Keratinocyte (primary cell): ENCODE data around the gene CYP2R1. TPM values are rescaled to one million over a fixed set of nuclear protein-coding genes. Genes with fewer than 3 reads are reported as not detected.

ENCODE experiments used
- DNase-seq: peaks from one replicate; pipeline ENCODE4 v3.0.0-alpha.2; 2011; ENCODE audit warnings: low read depth, missing footprints, low spot score
- FAIRE-seq: peaks from 2 replicates; lab custom pipeline; 2011; peaks lifted over from hg19 to GRCh38; lab: Jason Lieb, UNC
- H2AFZ ChIP-seq: 2 replicates; pipeline ENCODE4 v1.6.0; 2012; ENCODE audit warnings: low read length, control low read depth, inconsistent platforms; ENCODE audit not compliant: control insufficient read depth
- H3K27ac ChIP-seq: 2 replicates; pipeline ENCODE4 v1.5.1; 2011; ENCODE audit warnings: low read length; ENCODE audit not compliant: control insufficient read depth, insufficient read depth
- H3K27me3 ChIP-seq: 3 replicates; pipeline ENCODE4 v1.6.0; 2011; ENCODE audit warnings: low read length; ENCODE audit not compliant: control insufficient read depth, insufficient read depth; ENCODE audit errors: extremely low read depth
- H3K36me3 ChIP-seq, 2 experiments: 2 replicates in 1 of 2; 3 replicates in 1 of 2; pipeline ENCODE4 v1.5.1; 2011; ENCODE audit warnings: low read length in 2 of 2, mild to moderate bottlenecking in 1 of 2; ENCODE audit not compliant: control insufficient read depth in 2 of 2, insufficient read depth in 2 of 2; ENCODE audit errors: extremely low read depth in 1 of 2
- H3K4me1 ChIP-seq: 3 replicates; pipeline ENCODE4 v1.5.1; 2011; ENCODE audit warnings: low read length; ENCODE audit not compliant: control insufficient read depth, insufficient read depth; ENCODE audit errors: extremely low read depth
- H3K4me2 ChIP-seq: 3 replicates; pipeline ENCODE4 v1.6.0; 2011; ENCODE audit warnings: low read depth, low read length; ENCODE audit not compliant: control insufficient read depth, insufficient read depth; ENCODE audit errors: extremely low read depth
- H3K4me3 ChIP-seq, 3 experiments: fragments of 200-600 bp in 1 of 3; sonication (generic) in 1 of 3; 2 replicates in 2 of 3; 3 replicates in 1 of 3; pipeline ENCODE4 v1.5.1; 2011 to 2016; ENCODE audit warnings: low read length in 3 of 3, mild to moderate bottlenecking in 3 of 3, control low read depth in 2 of 3, inconsistent platforms in 1 of 3, low read depth in 1 of 3, mixed read lengths in 1 of 3, mixed run types in 1 of 3, moderate library complexity in 1 of 3; ENCODE audit not compliant: control insufficient read depth in 2 of 3, insufficient read depth in 2 of 3; ENCODE audit errors: extremely low read depth in 1 of 3
- H3K79me2 ChIP-seq: 2 replicates; pipeline ENCODE4 v1.6.0; 2012; ENCODE audit warnings: low read length; ENCODE audit not compliant: control insufficient read depth, insufficient read depth
- H3K9ac ChIP-seq: 3 replicates; pipeline ENCODE4 v1.6.0; 2011; ENCODE audit warnings: low read length; ENCODE audit not compliant: control insufficient read depth, insufficient read depth; ENCODE audit errors: extremely low read depth
- H3K9me1 ChIP-seq: 3 replicates; pipeline ENCODE4 v1.6.0; 2011; ENCODE audit warnings: low read length; ENCODE audit not compliant: control insufficient read depth, insufficient read depth; ENCODE audit errors: extremely low read depth
- H3K9me3 ChIP-seq: 2 replicates; pipeline ENCODE4 v1.5.1; 2012; ENCODE audit warnings: low read depth, low read length; ENCODE audit not compliant: control insufficient read depth
- H4K20me1 ChIP-seq: 3 replicates; pipeline ENCODE4 v1.6.0; 2011; ENCODE audit warnings: low read length; ENCODE audit not compliant: control insufficient read depth, insufficient read depth; ENCODE audit errors: extremely low read depth
- CTCF ChIP-seq, 3 experiments: IDR thresholded peaks in 1 of 3; conservative IDR thresholded peaks in 1 of 3; optimal IDR thresholded peaks in 1 of 3; 2 replicates in 2 of 3; 3 replicates in 1 of 3; pipeline versions ENCODE3 to v1.5.1; 2011; ENCODE audit warnings: low read length in 3 of 3, mild to moderate bottlenecking in 3 of 3, moderate library complexity in 2 of 3, control low read depth in 1 of 3, inconsistent platforms in 1 of 3; ENCODE audit not compliant: insufficient read depth in 2 of 3; ENCODE audit errors: extremely low read depth in 1 of 3
- EZH2 ChIP-seq: IDR thresholded peaks from one replicate; pipeline ENCODE4 v1.6.1; 2012; ENCODE audit warnings: inconsistent platforms, mild to moderate bottlenecking, low read length, moderate library complexity
- dilution Hi-C: fragments of 300-500 bp; cut with MboI; formaldehyde crosslinking; loops from one replicate; pipeline ENCODE4 v1.7.0; 2020; ENCODE audit warnings: low sequenced_read_pairs; ENCODE audit not compliant: extremely low pct_ligation_motif_present
- polyA plus RNA-seq, 5 experiments: library from polyadenylated mRNA; depleted of rRNA in 3 of 5; stranded (reverse) in 3 of 5; stranded (forward) in 1 of 5; unstranded in 1 of 5; fragments of >200 nt; gene quantifications; 1 replicate in 1 of 5; 2 replicates in 3 of 5; 3 replicates in 1 of 5; pipeline versions ENCODE4 v1.2.1 to v1.2.3, GENCODE V29; 2011 to 2012; ENCODE audit warnings: missing spikeins in 2 of 5, low read depth in 1 of 5, low replicate concordance in 1 of 5

CYP2R1 gene
- polyA plus RNA-seq, 1 donor (not counting 4 experiments of a cell fraction or from before 2014, with no cell fraction given) = 15.5 TPM

- dilution Hi-C loops = no loop called here
- no peak overlapping the region for H3K9ac ChIP-seq
- no peaks in the 10 kb centered on the region for H3K27me3 ChIP-seq
- H3K4me1 ChIP-seq = no peaks in the 10 kb centered on the region
- no peak overlapping the region for H3K27ac ChIP-seq
- H4K20me1 ChIP-seq = no peaks in the 10 kb centered on the region
- no peaks in the 10 kb centered on the region for H3K9me1 ChIP-seq
- TF ChIP-seq CTCF (optimal IDR thresholded peaks at IDR 0.05 in 1 of 3, IDR thresholded peaks at IDR 0.05 in 1 of 3, conservative IDR thresholded peaks at IDR 0.05 in 1 of 3; ENCODE audit: extremely low read depth in 1 of 3, insufficient read depth in 2 of 3, low read length in 3 of 3) (no peak), EZH2 (no peak)
- H3K79me2 ChIP-seq = no peaks in the 10 kb centered on the region
- H3K9me3 ChIP-seq = no peaks in the 10 kb centered on the region
- no peak overlapping the region for H3K4me3 ChIP-seq
- H3K4me2 ChIP-seq = no peak overlapping the region
- FAIRE-seq = no peak
- no peak for DNase-seq
- peaks cover 3% of the 10 kb centered on the region in 2 experiments for H3K36me3 ChIP-seq
- no peak overlapping the region for H2AFZ ChIP-seq
Observed at GRCh38 chr11:14881576-14882193, 10.3 kb downstream of the CYP2R1 start.

DNA sequence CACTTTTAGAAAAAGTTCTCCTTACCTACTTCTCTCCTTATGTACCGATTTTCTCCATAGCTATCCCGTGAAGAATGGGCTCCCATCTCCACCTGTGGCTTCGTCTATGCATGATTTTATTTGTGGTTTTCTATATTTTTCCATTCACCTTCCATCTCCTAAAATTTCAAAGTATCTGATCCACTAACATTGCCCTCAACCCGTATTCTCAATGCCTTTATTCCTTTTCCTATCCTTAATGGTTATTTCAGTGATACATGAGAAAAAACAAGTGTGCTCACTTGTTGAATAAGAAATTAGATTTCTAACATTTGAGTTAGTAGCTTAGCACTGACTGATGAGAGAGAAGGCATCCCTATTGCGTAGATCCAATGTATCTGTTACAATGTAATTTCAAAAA, 16.9 kb downstream of the CYP2R1 start:
- no peak overlapping the region for H3K27ac ChIP-seq
- no peaks in the 10 kb centered on the region for H3K9me1 ChIP-seq
- no peaks in the 10 kb centered on the region for H3K27me3 ChIP-seq
- dilution Hi-C loops = no loop called here
- H3K79me2 ChIP-seq = no peaks in the 10 kb centered on the region
- no peaks in the 10 kb centered on the region for H3K9me3 ChIP-seq
- H3K4me2 ChIP-seq = no peak overlapping the region
- H3K4me3 ChIP-seq = no peak overlapping the region
- no peak overlapping the region for H2AFZ ChIP-seq
- no peak overlapping the region for H3K9ac ChIP-seq
- no peak for FAIRE-seq
- no peaks in the 10 kb centered on the region for H4K20me1 ChIP-seq
- H3K36me3 ChIP-seq = peaks cover 2 to 3% of the 10 kb centered on the region in 2 experiments
- DNase-seq = no peak
- TF ChIP-seq CTCF (optimal IDR thresholded peaks at IDR 0.05 in 1 of 3, IDR thresholded peaks at IDR 0.05 in 1 of 3, conservative IDR thresholded peaks at IDR 0.05 in 1 of 3; ENCODE audit: extremely low read depth in 1 of 3, insufficient read depth in 2 of 3, low read length in 3 of 3) = no peak
- TF ChIP-seq EZH2 = no peak
- H3K4me1 ChIP-seq = no peaks in the 10 kb centered on the region
